ENCODE results near the gene KANSL3. TPM values are rescaled to one million over a fixed set of nuclear protein-coding genes. Genes with fewer than 3 reads are reported as not detected.
A peak's percentile ranks its signal among the peaks of the same experiment; 100 is the strongest.

The KANSL3 gene
- total and polyA plus RNA-seq, 9 of the 15 experiments (the other 6 are each of a cell fraction or from before 2014, with no cell fraction given), result 11.3 to 43.7 (median 27.9) TPM

- TF ChIP-seq ZC3H4 (CRISPR knock-in tag; IDR thresholded peaks at IDR 0.05; ENCODE audit: borderline replicate concordance) (no peak), ELF4 (CRISPR knock-in tag; IDR thresholded peaks at IDR 0.05) (no peak), ZBTB7A (IDR thresholded peaks at IDR 0.05; ENCODE audit: borderline replicate concordance, control insufficient read depth, low read depth, low read length) (no peak), ZNF175 (CRISPR knock-in tag; IDR thresholded peaks at IDR 0.05; ENCODE audit: low read depth) (peak; percentile 54; the same call in 1 of the 2 replicates), NBN (IDR thresholded peaks at IDR 0.05; ENCODE audit: low read depth) (no peak), HDGF (IDR thresholded peaks at IDR 0.05) (no peak), RBM22 (IDR thresholded peaks at IDR 0.05; ENCODE audit: low read depth, low read length, poor library complexity, severe bottlenecking) (no peak), ZFX (CRISPR knock-in tag; IDR thresholded peaks at IDR 0.05) (no peak), MLLT1 (IDR thresholded peaks at IDR 0.05) (no peak), TBL1XR1 (IDR thresholded peaks at IDR 0.05; ENCODE audit: low read length in 2 of 2) (no peak), MEF2D (tag; conservative IDR thresholded peaks at IDR 0.05; ENCODE audit: low read depth) (no peak), E2F3 (CRISPR knock-in tag; IDR thresholded peaks at IDR 0.05) (no peak), NR2C1 (IDR thresholded peaks at IDR 0.05) (no peak), NR2C1 (tag; IDR thresholded peaks at IDR 0.05) (peak; percentile 38; the same call in 1 of the 2 replicates), DPF2 (IDR thresholded peaks at IDR 0.05) (0 out of 2 replicates have a peak, but pooled peaks have one; percentile 13), ARHGAP35 (IDR thresholded peaks at IDR 0.05; ENCODE audit: partially characterized antibody) (no peak), CCNT2 (IDR thresholded peaks at IDR 0.05; ENCODE audit: borderline replicate concordance, extremely low read depth, insufficient read length, low read depth, low read length) (no peak), NFIX (CRISPR knock-in tag; IDR thresholded peaks at IDR 0.05; ENCODE audit: low read depth) (no peak), RFX5 (IDR thresholded peaks at IDR 0.05; ENCODE audit: low read depth, low read length) (no peak), RBM15 (IDR thresholded peaks at IDR 0.05; ENCODE audit: insufficient read depth, low read length) (no peak), CCAR2 (IDR thresholded peaks at IDR 0.05; ENCODE audit: low read depth, low read length) (no peak), FOS (IDR thresholded peaks at IDR 0.05; ENCODE audit: extremely low read depth, insufficient read length) (no peak), L3MBTL2 (IDR thresholded peaks at IDR 0.05) (no peak), FOXJ2 (tag; IDR thresholded peaks at IDR 0.05) (no peak), ZNF324 (CRISPR knock-in tag; IDR thresholded peaks at IDR 0.05) (no peak), GATA2 (CRISPR knock-in tag; IDR thresholded peaks at IDR 0.05) (peak; percentile 53; the same call in 1 of the 2 replicates), ELF2 (CRISPR knock-in tag; IDR thresholded peaks at IDR 0.05) (no peak), SMARCA5 (IDR thresholded peaks at IDR 0.05) (no peak)
Observed at GRCh38 chr2:96601382-96602292, 36.5 kb downstream of the KANSL3 start (continued).

Measured in K562 (cell line).